GM18867 (cell line): ENCODE results near the gene CEP135.
"Not testable (repeated sequence)": the region's sequence is repeated elsewhere in the genome, so short reads cannot be mapped to it uniquely, and the experiment has no call there.

Experiments
- ATAC-seq: cut with Tn5 transposase; IDR thresholded peaks from one replicate; pipeline ENCODE4 v1.9.1; 2021; ENCODE audit warnings: mild to moderate bottlenecking, moderate library complexity; ENCODE audit not compliant: unreplicated experiment

Gene CEP135

GRCh38 chr4:55941881-55942396, 6.8 kb upstream of the CEP135 start:
- no peak for ATAC-seq

- ATAC-seq = peak; percentile 44
These were observed 1.4 kb upstream of the CEP135 start for GRCh38 chr4:55947254-55947882.

- peak; percentile 13 for ATAC-seq
These were observed 626 bp upstream of the CEP135 start for GRCh38 chr4:55947912-55948725.

- ATAC-seq = no peak
These were observed 697 bp downstream of the CEP135 start for GRCh38 chr4:55949482-55949802.

- no peak for ATAC-seq
These were observed 2.6 kb downstream of the CEP135 start for GRCh38 chr4:55951191-55951922.

GRCh38 chr4:55955710-55956109, 7.0 kb downstream of the CEP135 start:
- ATAC-seq = no peak

- ATAC-seq = no peak
These were observed 10.9 kb downstream of the CEP135 start for GRCh38 chr4:55959655-55960054.

- ATAC-seq = no peak
These were observed 15.3 kb downstream of the CEP135 start for GRCh38 chr4:55964046-55964445.

GRCh38 chr4:55965585-55965984, 16.8 kb downstream of the CEP135 start:
- ATAC-seq = no peak

GRCh38 chr4:55966324-55966723, 17.6 kb downstream of the CEP135 start:
- ATAC-seq = not testable (repeated sequence)

- ATAC-seq = no peak
These were observed 18.6 kb downstream of the CEP135 start for GRCh38 chr4:55967376-55967775.

- ATAC-seq = no peak
These were observed 24.9 kb downstream of the CEP135 start for GRCh38 chr4:55973650-55974049.

- ATAC-seq = no peak
These were observed 29.1 kb downstream of the CEP135 start for GRCh38 chr4:55977811-55978210.

- peak; percentile 63 for ATAC-seq
These were observed 30.8 kb downstream of the CEP135 start for GRCh38 chr4:55979562-55979961.

GRCh38 chr4:55980725-55981124, 32.0 kb downstream of the CEP135 start:
- ATAC-seq = no peak

- no peak for ATAC-seq
These were observed 34.2 kb downstream of the CEP135 start for GRCh38 chr4:55982976-55983375.

- no peak for ATAC-seq
These were observed 41.0 kb downstream of the CEP135 start for GRCh38 chr4:55989766-55990165.

GRCh38 chr4:55993994-55994663, 45.4 kb downstream of the CEP135 start:
- peak; percentile 83 for ATAC-seq

- ATAC-seq = no peak
These were observed 47.9 kb downstream of the CEP135 start for GRCh38 chr4:55996646-55997045.

- ATAC-seq = no peak
These were observed 54.9 kb downstream of the CEP135 start for GRCh38 chr4:56003606-56004005.

GRCh38 chr4:56004235-56004634, 55.5 kb downstream of the CEP135 start:
- ATAC-seq = no peak
